Measurements from ENCODE around the gene CDCP2. TPM values are rescaled to one million over a fixed set of nuclear protein-coding genes. Genes with fewer than 3 reads are reported as not detected.

The CDCP2 gene
- total RNA-seq, 1 donor from 2014 or later, result not detected

- Histone ChIP-seq H3K4me3 (no peak overlapping the region), H3K9me3 (no peaks in the 10 kb centered on the region), H3K36me3 (peaks cover 0 to 14% of the 10 kb centered on the region in 2 donors), H3K27ac (no peak overlapping the region), H3K27me3 (no peaks in the 10 kb centered on the region), H3K4me1 (no peaks in the 10 kb centered on the region)
- TF ChIP-seq POLR2A (IDR thresholded peaks at IDR 0.05) (no peak), CTCF (IDR thresholded peaks at IDR 0.05) (no peak), POLR2AphosphoS5 (IDR thresholded peaks at IDR 0.05; ENCODE audit: insufficient read depth in 1 of 2, low read depth in 1 of 2) (no peak)
- intact Hi-C loops (cut with DNase I), result no loop called here
- no peak for DNase-seq (ENCODE audit: extremely low spot score in 2 of 2)
Measured at GRCh38 chr1:54091666-54092065, 61.1 kb downstream of the CDCP2 start.

GRCh38 chr1:54088385-54088784 lies 64.4 kb downstream of the CDCP2 start:
- no peak for DNase-seq (ENCODE audit: extremely low spot score in 2 of 2)
- TF ChIP-seq CTCF (IDR thresholded peaks at IDR 0.05) (no peak), POLR2AphosphoS5 (IDR thresholded peaks at IDR 0.05; ENCODE audit: insufficient read depth in 1 of 2, low read depth in 1 of 2) (no peak), POLR2A (IDR thresholded peaks at IDR 0.05) (no peak)
- intact Hi-C loops (cut with DNase I), result no loop called here

GRCh38 chr1:54086754-54087153 lies 66.0 kb downstream of the CDCP2 start:
- Histone ChIP-seq H3K36me3 (peaks cover 0 to 10% of the 10 kb centered on the region in 2 donors), H3K27me3 (no peaks in the 10 kb centered on the region), H3K4me3 (no peak overlapping the region), H3K4me1 (no peaks in the 10 kb centered on the region), H3K9me3 (no peaks in the 10 kb centered on the region), H3K27ac (no peak overlapping the region)
- no peak for DNase-seq (ENCODE audit: extremely low spot score in 2 of 2)
- no peak for TF ChIP-seq POLR2A (IDR thresholded peaks at IDR 0.05)
- TF ChIP-seq CTCF (IDR thresholded peaks at IDR 0.05), result no peak
- no peak for TF ChIP-seq POLR2AphosphoS5 (IDR thresholded peaks at IDR 0.05; ENCODE audit: insufficient read depth in 1 of 2, low read depth in 1 of 2)
- intact Hi-C loops (cut with DNase I), result no loop called here

More at GRCh38 chr1:54088385-54088784, 64.4 kb downstream of the CDCP2 start:
- no peak overlapping the region for H3K4me3 ChIP-seq
- H3K4me1 ChIP-seq, result no peaks in the 10 kb centered on the region
- no peaks in the 10 kb centered on the region for H3K27me3 ChIP-seq
- peaks cover 0 to 10% of the 10 kb centered on the region in 2 donors for H3K36me3 ChIP-seq
- H3K9me3 ChIP-seq, result no peaks in the 10 kb centered on the region
- no peak overlapping the region for H3K27ac ChIP-seq

GRCh38 chr1:54084794-54085193 lies 68.0 kb downstream of the CDCP2 start:
- H3K27ac ChIP-seq, result no peak overlapping the region
- H3K4me3 ChIP-seq, result no peak overlapping the region
- peaks cover 0 to 7% of the 10 kb centered on the region in 2 donors for H3K36me3 ChIP-seq
- TF ChIP-seq POLR2AphosphoS5 (IDR thresholded peaks at IDR 0.05; ENCODE audit: insufficient read depth in 1 of 2, low read depth in 1 of 2) (no peak), CTCF (IDR thresholded peaks at IDR 0.05) (no peak), POLR2A (IDR thresholded peaks at IDR 0.05) (no peak)
- H3K9me3 ChIP-seq, result no peaks in the 10 kb centered on the region
- no peaks in the 10 kb centered on the region for H3K27me3 ChIP-seq
- no peaks in the 10 kb centered on the region for H3K4me1 ChIP-seq
- no peak for DNase-seq (ENCODE audit: extremely low spot score in 2 of 2)
- intact Hi-C loops (cut with DNase I), result no loop called here

Small RNAs within 50 kb of the gene (small RNA-seq; reads per million reads assigned to genes)
- gene AL353898.1, result not detected
- gene AL353898.2, result not detected

Other genes starting within 250 kb of the CDCP2 start
- 19.4 TPM for gene IFT25, start 207.3 kb downstream of the CDCP2 start, total RNA-seq
- gene LRRC42, start 206.7 kb downstream of the CDCP2 start, total RNA-seq, result 31.7 TPM
- not detected for gene LDLRAD1, start 134.8 kb downstream of the CDCP2 start, total RNA-seq
- 113 TPM for gene TMEM59, start 99.8 kb downstream of the CDCP2 start, total RNA-seq
- 4.7 TPM for gene TCEANC2, start 99.4 kb downstream of the CDCP2 start, total RNA-seq
- 3.7 TPM for gene CYB5RL, start 47.0 kb upstream of the CDCP2 start, total RNA-seq
- 45.9 TPM for gene MRPL37, start 47.2 kb upstream of the CDCP2 start, total RNA-seq